ENCODE data around the gene PIGV. TPM values are rescaled to one million over a fixed set of nuclear protein-coding genes. Genes with fewer than 3 reads are reported as not detected.

PIGV gene
- total RNA-seq, 2 donors from 2014 or later = 6.4 to 13.8 TPM

DNA sequence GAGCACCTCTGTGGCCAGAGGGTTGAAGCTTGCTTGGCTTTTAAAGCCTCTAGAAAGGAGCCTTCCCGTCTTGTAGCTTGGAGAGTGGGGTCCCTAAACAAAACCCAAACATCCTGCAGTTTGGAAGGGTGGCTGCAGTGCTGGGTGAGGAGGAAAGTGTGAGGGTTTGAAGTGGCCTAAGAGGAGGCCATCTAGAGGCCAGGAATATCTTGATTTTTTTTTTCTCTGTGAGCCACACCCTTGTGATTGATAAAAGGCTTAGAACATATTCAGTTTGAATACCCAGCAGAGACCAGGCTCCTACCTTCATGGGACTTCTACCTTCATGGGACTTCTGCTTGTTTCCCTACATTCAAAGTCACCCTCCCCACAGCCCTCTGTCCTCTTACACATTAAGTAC is 37.3 kb upstream of the PIGV start:
- TF ChIP-seq, protein P1, sequence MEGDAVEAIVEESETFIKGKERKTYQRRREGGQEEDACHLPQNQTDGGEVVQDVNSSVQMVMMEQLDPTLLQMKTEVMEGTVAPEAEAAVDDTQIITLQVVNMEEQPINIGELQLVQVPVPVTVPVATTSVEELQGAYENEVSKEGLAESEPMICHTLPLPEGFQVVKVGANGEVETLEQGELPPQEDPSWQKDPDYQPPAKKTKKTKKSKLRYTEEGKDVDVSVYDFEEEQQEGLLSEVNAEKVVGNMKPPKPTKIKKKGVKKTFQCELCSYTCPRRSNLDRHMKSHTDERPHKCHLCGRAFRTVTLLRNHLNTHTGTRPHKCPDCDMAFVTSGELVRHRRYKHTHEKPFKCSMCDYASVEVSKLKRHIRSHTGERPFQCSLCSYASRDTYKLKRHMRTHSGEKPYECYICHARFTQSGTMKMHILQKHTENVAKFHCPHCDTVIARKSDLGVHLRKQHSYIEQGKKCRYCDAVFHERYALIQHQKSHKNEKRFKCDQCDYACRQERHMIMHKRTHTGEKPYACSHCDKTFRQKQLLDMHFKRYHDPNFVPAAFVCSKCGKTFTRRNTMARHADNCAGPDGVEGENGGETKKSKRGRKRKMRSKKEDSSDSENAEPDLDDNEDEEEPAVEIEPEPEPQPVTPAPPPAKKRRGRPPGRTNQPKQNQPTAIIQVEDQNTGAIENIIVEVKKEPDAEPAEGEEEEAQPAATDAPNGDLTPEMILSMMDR (IDR thresholded peaks at IDR 0.05) = no peak
- no peak overlapping the region for H3K27ac ChIP-seq
- H3K4me1 ChIP-seq = peaks cover 0 to 94% of the 10 kb centered on the region in 2 donors
- H3K27me3 ChIP-seq = no peaks in the 10 kb centered on the region
- peaks cover 11% of the 10 kb centered on the region for H3K36me3 ChIP-seq
- DNase-seq (ENCODE audit: low spot score) = no peak
- H3K4me3 ChIP-seq = no peak overlapping the region
- no peaks in the 10 kb centered on the region for H3K9me3 ChIP-seq

DNA sequence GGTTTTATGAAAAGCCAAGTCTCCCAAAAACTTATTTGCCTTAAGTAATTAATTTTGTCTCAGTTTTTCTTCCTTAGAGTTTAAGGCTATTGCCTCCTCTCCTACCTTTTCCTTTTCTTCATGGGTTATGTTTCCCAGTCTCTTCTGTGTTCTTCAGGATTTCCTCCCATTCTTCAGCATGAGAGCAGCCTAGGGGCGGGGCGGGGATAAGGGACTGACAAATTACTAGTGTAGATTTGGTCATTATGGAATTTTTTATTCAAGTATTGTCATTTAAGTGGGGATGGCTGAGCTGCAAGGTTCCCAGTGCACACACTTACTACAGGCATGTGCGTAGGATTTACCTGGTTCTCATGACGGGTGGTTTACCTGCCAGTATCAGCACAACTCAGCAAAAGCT is 35.2 kb upstream of the PIGV start:
- Histone ChIP-seq H3K27ac (peak overlapping the region; percentile 75 to 87), H3K36me3 (no peaks in the 10 kb centered on the region), H3K4me1 (peaks cover 0 to 77% of the 10 kb centered on the region in 2 donors), H3K9me3 (no peaks in the 10 kb centered on the region), H3K27me3 (no peaks in the 10 kb centered on the region), H3K4me3 (no peak overlapping the region)
- no peak for DNase-seq (ENCODE audit: low spot score)
- TF ChIP-seq, protein P1 (IDR thresholded peaks at IDR 0.05) = no peak

DNA sequence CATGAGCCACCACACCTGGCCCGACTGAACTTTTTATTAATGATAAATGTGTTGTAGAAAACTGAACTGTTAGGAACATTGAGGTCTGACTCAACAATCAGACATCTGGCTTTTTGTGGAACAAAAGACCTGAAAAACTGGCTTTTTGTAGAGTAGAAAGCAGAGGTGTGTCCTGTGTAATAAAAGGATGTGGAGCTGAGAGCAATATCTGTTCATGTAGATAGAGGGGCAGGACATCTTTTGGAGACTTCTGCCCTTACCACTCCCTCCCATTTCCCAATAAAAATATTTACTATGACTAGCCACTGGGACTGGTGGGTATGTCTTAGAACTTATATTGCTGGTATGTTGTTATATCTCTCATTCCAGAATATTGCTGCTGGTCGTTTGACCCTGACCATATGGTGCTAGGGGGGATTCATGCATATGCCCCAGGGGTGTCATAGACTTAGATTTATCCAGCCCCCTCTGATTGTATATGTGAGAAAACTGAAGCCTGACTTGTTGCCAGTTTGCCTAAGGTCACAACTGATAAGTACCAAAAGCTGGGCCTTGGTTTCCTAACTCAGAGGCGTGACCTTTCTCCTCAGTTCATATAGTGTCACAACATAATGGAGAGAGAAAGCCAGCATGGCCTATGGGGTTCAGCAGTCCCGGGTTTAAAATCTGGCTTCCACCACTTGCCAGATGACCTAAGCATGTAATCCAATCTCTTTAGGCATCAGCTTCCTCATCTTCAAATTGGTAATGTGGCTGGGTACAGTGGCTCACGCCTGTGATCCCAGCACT is 33.5 kb upstream of the PIGV start:
- peaks cover 0 to 59% of the 10 kb centered on the region in 2 donors for H3K4me1 ChIP-seq
- H3K36me3 ChIP-seq = peaks cover 5% of the 10 kb centered on the region
- no peaks in the 10 kb centered on the region for H3K9me3 ChIP-seq
- TF ChIP-seq, protein P1 (IDR thresholded peaks at IDR 0.05) = no peak
- peak overlapping the region; percentile 75 to 87 for H3K27ac ChIP-seq
- H3K27me3 ChIP-seq = no peaks in the 10 kb centered on the region
- DNase-seq (ENCODE audit: low spot score) = no peak
- H3K4me3 ChIP-seq = no peak overlapping the region

DNA sequence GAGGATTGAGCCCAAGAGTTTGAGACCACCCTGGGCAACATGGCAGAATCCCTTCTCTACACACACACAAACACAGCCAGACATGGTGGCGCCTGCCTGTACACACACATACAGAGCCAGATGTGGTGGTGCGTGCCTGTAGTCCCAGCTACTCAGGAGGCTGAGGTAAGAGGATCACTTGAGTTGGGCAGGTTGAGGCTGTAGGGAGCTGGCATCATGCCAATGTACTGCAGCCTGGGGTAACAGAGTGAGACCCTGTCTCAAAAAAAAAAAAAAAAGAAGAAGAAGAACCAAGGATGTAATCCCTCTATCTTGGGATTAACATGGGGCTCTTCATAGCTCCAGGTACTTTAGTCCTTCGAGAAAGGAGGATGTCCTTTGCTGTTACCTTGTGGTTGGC is 29.4 kb upstream of the PIGV start:
- no peaks in the 10 kb centered on the region for H3K27me3 ChIP-seq
- H3K9me3 ChIP-seq = no peaks in the 10 kb centered on the region
- H3K4me3 ChIP-seq = no peak overlapping the region
- H3K4me1 ChIP-seq = peaks cover 0 to 19% of the 10 kb centered on the region in 2 donors
- no peak overlapping the region for H3K27ac ChIP-seq
- no peak for DNase-seq (ENCODE audit: low spot score)
- TF ChIP-seq, protein P1 (IDR thresholded peaks at IDR 0.05) = no peak
- H3K36me3 ChIP-seq = peaks cover 35% of the 10 kb centered on the region

DNA sequence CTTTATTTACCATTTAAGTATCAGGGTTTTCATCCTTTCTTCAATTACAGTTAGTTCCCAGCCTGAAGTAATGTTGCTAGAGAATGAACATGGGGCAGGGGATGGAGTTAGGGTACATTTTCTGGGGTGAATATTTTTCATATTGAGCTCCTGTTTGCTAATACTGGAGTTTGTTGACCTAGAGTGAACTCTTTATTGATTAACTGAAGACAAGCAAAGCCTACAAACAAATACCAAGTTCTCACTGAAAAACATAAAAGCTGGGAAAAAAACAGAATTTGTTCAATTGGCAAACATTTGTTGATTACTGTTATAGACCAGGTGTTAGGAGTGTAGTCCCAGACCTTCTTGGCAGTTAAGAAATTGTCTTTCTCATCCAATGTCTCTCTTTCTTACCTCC is 28.2 kb upstream of the PIGV start:
- no peaks in the 10 kb centered on the region for H3K27me3 ChIP-seq
- peaks cover 0 to 7% of the 10 kb centered on the region in 2 donors for H3K4me1 ChIP-seq
- DNase-seq (ENCODE audit: low spot score) = no peak
- TF ChIP-seq, protein P1 (IDR thresholded peaks at IDR 0.05) = no peak
- no peak overlapping the region for H3K4me3 ChIP-seq
- peaks cover 44% of the 10 kb centered on the region for H3K36me3 ChIP-seq
- no peaks in the 10 kb centered on the region for H3K9me3 ChIP-seq
- H3K27ac ChIP-seq = no peak overlapping the region

DNA sequence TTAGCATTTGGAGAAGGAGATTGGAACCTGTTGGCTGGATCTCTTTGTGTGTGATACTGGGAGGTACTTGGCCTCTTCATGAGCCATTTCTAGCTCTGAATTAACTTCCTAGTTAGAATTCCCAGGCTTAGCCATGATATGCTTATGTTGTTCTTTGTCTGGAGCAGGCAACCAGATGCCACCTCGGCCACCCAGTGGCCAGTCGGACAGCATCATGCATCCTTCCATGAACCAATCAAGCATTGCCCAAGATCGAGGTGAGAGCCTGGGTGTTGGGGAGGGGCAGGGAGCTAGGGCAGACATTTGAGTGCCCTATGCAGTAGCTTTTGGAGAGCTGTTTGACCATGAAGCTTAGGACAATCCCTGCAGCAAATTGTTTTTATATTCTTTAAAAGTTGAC is 26.5 kb upstream of the PIGV start:
- DNase-seq (ENCODE audit: low spot score) = no peak
- Histone ChIP-seq H3K4me1 (no peaks in the 10 kb centered on the region), H3K27ac (no peak overlapping the region), H3K9me3 (no peaks in the 10 kb centered on the region), H3K27me3 (no peaks in the 10 kb centered on the region), H3K36me3 (peaks cover 58% of the 10 kb centered on the region), H3K4me3 (no peak overlapping the region)
- TF ChIP-seq, protein P1 (IDR thresholded peaks at IDR 0.05) = no peak
